ENCODE results near the gene PRKG1. TPM values are rescaled to one million over a fixed set of nuclear protein-coding genes. Genes with fewer than 3 reads are reported as not detected.

Gene PRKG1
- total RNA-seq, result 100 to 1,000 TPM; 145 to 381 TPM

- peak within 1 kb of the TSS; percentile 91 to 92 for H3K27ac ChIP-seq
- peaks cover 19 to 36% of the 10 kb centered on the region in 2 donors for H3K4me1 ChIP-seq (ENCODE audit: control insufficient read depth in 1 of 2, low read depth in 2 of 2)
- no peaks in the 10 kb centered on the region for H3K36me3 ChIP-seq
- TF ChIP-seq, protein P1, sequence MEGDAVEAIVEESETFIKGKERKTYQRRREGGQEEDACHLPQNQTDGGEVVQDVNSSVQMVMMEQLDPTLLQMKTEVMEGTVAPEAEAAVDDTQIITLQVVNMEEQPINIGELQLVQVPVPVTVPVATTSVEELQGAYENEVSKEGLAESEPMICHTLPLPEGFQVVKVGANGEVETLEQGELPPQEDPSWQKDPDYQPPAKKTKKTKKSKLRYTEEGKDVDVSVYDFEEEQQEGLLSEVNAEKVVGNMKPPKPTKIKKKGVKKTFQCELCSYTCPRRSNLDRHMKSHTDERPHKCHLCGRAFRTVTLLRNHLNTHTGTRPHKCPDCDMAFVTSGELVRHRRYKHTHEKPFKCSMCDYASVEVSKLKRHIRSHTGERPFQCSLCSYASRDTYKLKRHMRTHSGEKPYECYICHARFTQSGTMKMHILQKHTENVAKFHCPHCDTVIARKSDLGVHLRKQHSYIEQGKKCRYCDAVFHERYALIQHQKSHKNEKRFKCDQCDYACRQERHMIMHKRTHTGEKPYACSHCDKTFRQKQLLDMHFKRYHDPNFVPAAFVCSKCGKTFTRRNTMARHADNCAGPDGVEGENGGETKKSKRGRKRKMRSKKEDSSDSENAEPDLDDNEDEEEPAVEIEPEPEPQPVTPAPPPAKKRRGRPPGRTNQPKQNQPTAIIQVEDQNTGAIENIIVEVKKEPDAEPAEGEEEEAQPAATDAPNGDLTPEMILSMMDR (IDR thresholded peaks at IDR 0.05), result no peak
- peak; percentile 42 for ATAC-seq (ENCODE audit: insufficient number of reproducible peaks, low FRiP score, low read depth)
- H3K4me3 ChIP-seq, result peak within 1 kb of the TSS; percentile 80
- DNase-seq (ENCODE audit: low spot score), result peak; percentile 54
- H3K9me3 ChIP-seq, result no peaks in the 10 kb centered on the region
- no peaks in the 10 kb centered on the region for H3K27me3 ChIP-seq (replicated peaks; ENCODE audit: insufficient read depth)
Measured at GRCh38 chr10:51074238-51075028, at the start of gene PRKG1. PRKG1 (plus strand) TSS chr10:51074487.

GRCh38 chr10:51028420-51028819 is 45.9 kb upstream of the PRKG1 start:
- Histone ChIP-seq H3K36me3 (no peaks in the 10 kb centered on the region), H3K4me3 (no peak overlapping the region), H3K4me1 (ENCODE audit: control insufficient read depth in 1 of 2, low read depth in 2 of 2) (peaks cover 45 to 96% of the 10 kb centered on the region in 2 donors), H3K27ac (peak overlapping the region; percentile 83 to 87), H3K9me3 (no peaks in the 10 kb centered on the region), H3K27me3 (replicated peaks; ENCODE audit: insufficient read depth) (no peaks in the 10 kb centered on the region)
- ATAC-seq (ENCODE audit: insufficient number of reproducible peaks, low FRiP score, low read depth), result no peak
- no peak for DNase-seq (ENCODE audit: low spot score)
- TF ChIP-seq, protein P1 (IDR thresholded peaks at IDR 0.05), result no peak

GRCh38 chr10:51029172-51029641 is 45.1 kb upstream of the PRKG1 start:
- TF ChIP-seq, protein P1 (IDR thresholded peaks at IDR 0.05), result no peak
- H3K27me3 ChIP-seq (replicated peaks; ENCODE audit: insufficient read depth), result no peaks in the 10 kb centered on the region
- H3K36me3 ChIP-seq, result no peaks in the 10 kb centered on the region
- DNase-seq (ENCODE audit: low spot score) (no peak), ATAC-seq (ENCODE audit: insufficient number of reproducible peaks, low FRiP score, low read depth) (peak; percentile 49)
- peak overlapping the region; percentile 83 to 87 for H3K27ac ChIP-seq
- H3K9me3 ChIP-seq, result no peaks in the 10 kb centered on the region
- H3K4me3 ChIP-seq, result no peak overlapping the region
- H3K4me1 ChIP-seq (ENCODE audit: control insufficient read depth in 1 of 2, low read depth in 2 of 2), result peaks cover 39 to 96% of the 10 kb centered on the region in 2 donors

DNA sequence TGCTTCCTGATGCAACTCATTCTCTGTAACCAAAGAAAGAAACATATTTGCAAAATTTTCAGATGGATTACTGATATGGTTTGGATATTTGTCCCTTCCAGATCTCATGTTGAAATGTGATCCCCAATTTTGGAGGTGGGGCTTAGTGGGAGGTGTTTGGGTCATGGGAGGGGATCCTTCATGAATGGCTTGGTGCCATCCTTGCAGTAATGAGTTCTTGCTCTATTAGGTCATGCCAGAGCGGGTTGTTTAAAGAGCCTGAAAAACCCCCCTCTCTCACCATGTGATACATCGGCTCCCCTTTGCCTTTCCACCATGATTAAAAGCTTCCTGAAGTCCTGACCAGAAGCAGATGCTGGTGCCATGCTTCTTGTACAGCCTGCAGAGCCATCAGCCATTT is 43.8 kb upstream of the PRKG1 start:
- Histone ChIP-seq H3K27ac (peak overlapping the region; percentile 83 to 87), H3K9me3 (no peaks in the 10 kb centered on the region), H3K27me3 (replicated peaks; ENCODE audit: insufficient read depth) (no peaks in the 10 kb centered on the region), H3K4me3 (no peak overlapping the region), H3K36me3 (no peaks in the 10 kb centered on the region), H3K4me1 (ENCODE audit: control insufficient read depth in 1 of 2, low read depth in 2 of 2) (peaks cover 30 to 85% of the 10 kb centered on the region in 2 donors)
- TF ChIP-seq, protein P1 (IDR thresholded peaks at IDR 0.05), result no peak
- DNase-seq (ENCODE audit: low spot score) (no peak), ATAC-seq (ENCODE audit: insufficient number of reproducible peaks, low FRiP score, low read depth) (no peak)

DNA sequence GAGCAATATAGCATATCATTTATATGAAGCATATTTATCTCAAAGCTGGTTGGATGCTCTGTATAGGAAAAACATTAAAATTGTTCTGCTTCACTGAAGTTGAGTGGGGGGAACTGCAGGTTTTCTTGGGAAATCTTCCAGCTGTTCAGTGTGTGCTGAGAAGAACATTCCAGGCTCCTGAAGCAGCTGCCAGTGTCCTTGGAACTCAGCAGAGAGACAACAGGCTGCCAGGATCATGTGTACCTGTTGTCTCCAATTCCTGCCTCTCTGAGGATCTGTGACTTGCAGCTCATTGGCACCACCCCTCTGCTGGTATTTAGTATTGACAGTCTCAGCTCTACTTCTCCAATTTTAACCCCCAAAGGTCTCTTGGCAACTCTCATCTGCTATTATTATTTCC is 42.3 kb upstream of the PRKG1 start:
- no peaks in the 10 kb centered on the region for H3K36me3 ChIP-seq
- ATAC-seq (ENCODE audit: insufficient number of reproducible peaks, low FRiP score, low read depth) (no peak), DNase-seq (ENCODE audit: low spot score) (no peak)
- H3K27me3 ChIP-seq (replicated peaks; ENCODE audit: insufficient read depth), result no peaks in the 10 kb centered on the region
- TF ChIP-seq, protein P1 (IDR thresholded peaks at IDR 0.05), result no peak
- H3K4me1 ChIP-seq (ENCODE audit: control insufficient read depth in 1 of 2, low read depth in 2 of 2), result peaks cover 27 to 81% of the 10 kb centered on the region in 2 donors
- peak overlapping the region; percentile 83 to 87 for H3K27ac ChIP-seq
- no peaks in the 10 kb centered on the region for H3K9me3 ChIP-seq
- H3K4me3 ChIP-seq, result no peak overlapping the region

Measured in thoracic aorta (tissue), 2 donors.